ENCODE data around the gene TRIM67. TPM values are rescaled to one million over a fixed set of nuclear protein-coding genes. Genes with fewer than 3 reads are reported as not detected.

TRIM67 gene
- total RNA-seq, 2 donors from 2014 or later = 0.19 TPM; not detected in 1

GRCh38 chr1:231138236-231138635 is 23.6 kb upstream of the TRIM67 start:
- H3K4me3 ChIP-seq = no peak overlapping the region
- no peak for DNase-seq (ENCODE audit: low spot score)
- no peaks in the 10 kb centered on the region for H3K36me3 ChIP-seq
- peaks cover 0 to 1% of the 10 kb centered on the region in 2 donors for H3K9me3 ChIP-seq
- no peak for TF ChIP-seq CTCF (IDR thresholded peaks at IDR 0.05)
- H3K27ac ChIP-seq = no peak overlapping the region
- H3K27me3 ChIP-seq = no peaks in the 10 kb centered on the region
- peaks cover 0 to 5% of the 10 kb centered on the region in 2 donors for H3K4me1 ChIP-seq

GRCh38 chr1:231139125-231139649 is 22.7 kb upstream of the TRIM67 start:
- H3K36me3 ChIP-seq = no peaks in the 10 kb centered on the region
- no peak for TF ChIP-seq CTCF (IDR thresholded peaks at IDR 0.05)
- H3K9me3 ChIP-seq = peaks cover 0 to 11% of the 10 kb centered on the region in 2 donors
- no peak overlapping the region for H3K27ac ChIP-seq
- H3K4me3 ChIP-seq = no peak overlapping the region
- DNase-seq (ENCODE audit: low spot score) = no peak
- H3K27me3 ChIP-seq = no peaks in the 10 kb centered on the region
- H3K4me1 ChIP-seq = peaks cover 0 to 5% of the 10 kb centered on the region in 2 donors

GRCh38 chr1:231139659-231140654 is 21.9 kb upstream of the TRIM67 start:
- Histone ChIP-seq H3K9me3 (peaks cover 0 to 11% of the 10 kb centered on the region in 2 donors), H3K36me3 (no peaks in the 10 kb centered on the region), H3K27ac (no peak overlapping the region), H3K27me3 (no peaks in the 10 kb centered on the region), H3K4me3 (no peak overlapping the region), H3K4me1 (peaks cover 0 to 5% of the 10 kb centered on the region in 2 donors)
- no peak for DNase-seq (ENCODE audit: low spot score)
- TF ChIP-seq CTCF (IDR thresholded peaks at IDR 0.05) = no peak

- no peaks in the 10 kb centered on the region for H3K4me1 ChIP-seq
- H3K27ac ChIP-seq = no peak overlapping the region
- no peaks in the 10 kb centered on the region for H3K36me3 ChIP-seq
- no peak overlapping the region for H3K4me3 ChIP-seq
- peaks cover 0 to 11% of the 10 kb centered on the region in 2 donors for H3K9me3 ChIP-seq
- TF ChIP-seq CTCF (IDR thresholded peaks at IDR 0.05) = no peak
- no peaks in the 10 kb centered on the region for H3K27me3 ChIP-seq
- no peak for DNase-seq (ENCODE audit: low spot score)
Measured at GRCh38 chr1:231144416-231145193, 17.3 kb upstream of the TRIM67 start.

- H3K27me3 ChIP-seq = no peaks in the 10 kb centered on the region
- TF ChIP-seq CTCF (IDR thresholded peaks at IDR 0.05) = no peak
- H3K4me1 ChIP-seq = no peaks in the 10 kb centered on the region
- H3K36me3 ChIP-seq = no peaks in the 10 kb centered on the region
- H3K9me3 ChIP-seq = peaks cover 0 to 27% of the 10 kb centered on the region in 2 donors
- H3K27ac ChIP-seq = no peak overlapping the region
- H3K4me3 ChIP-seq = no peak overlapping the region
- no peak for DNase-seq (ENCODE audit: low spot score)
Measured at GRCh38 chr1:231147896-231148295, 14.0 kb upstream of the TRIM67 start.

Measured in right atrium auricular region (tissue), 2 donors.